K562 (cell line): Measurements from ENCODE around the gene ZMIZ1.

ENCODE experiments used
- ELK3 ChIP-seq: fragments of 450-650 bp; formaldehyde crosslinking; IDR thresholded peaks from 2 replicates; pipeline ENCODE4 v1.4.0; 2020; ENCODE audit warnings: mild to moderate bottlenecking
- HNRNPK ChIP-seq: fragments of 200-400 bp; formaldehyde crosslinking; IDR thresholded peaks from one replicate; pipeline ENCODE4 v1.6.1; 2018; ENCODE audit warnings: mild to moderate bottlenecking, low read depth, low read length; ENCODE audit not compliant: poor library complexity, severe bottlenecking
- LCOR ChIP-seq: sonication (generic); formaldehyde crosslinking; IDR thresholded peaks from 2 replicates; pipeline ENCODE4 v1.8.0; 2022; ENCODE audit warnings: mild to moderate bottlenecking, missing genetic modification reagents
- MNT ChIP-seq, 2 experiments: fragments of 450-650 bp; conservative IDR thresholded peaks; 2 replicates each; pipeline ENCODE4 v1.6.1; 2017; ENCODE audit warnings: mild to moderate bottlenecking in 2 of 2, moderate library complexity in 2 of 2
- NR3C1 ChIP-seq: sonication (generic); formaldehyde crosslinking; IDR thresholded peaks from 2 replicates; pipeline ENCODE4 v1.8.1; 2022; ENCODE audit warnings: missing genetic modification reagents
- TEAD4 ChIP-seq, 2 experiments: sonication (generic) in 1 of 2; formaldehyde crosslinking in 1 of 2; IDR thresholded peaks; 2 replicates each; pipeline versions ENCODE4 v1.6.1 to v1.8.0; 2012 to 2022; ENCODE audit warnings: borderline replicate concordance in 1 of 2, inconsistent platforms in 1 of 2, low read length in 1 of 2, mild to moderate bottlenecking in 1 of 2, missing genetic modification reagents in 1 of 2
- ZNF57 ChIP-seq: fragments of 450-650 bp; formaldehyde crosslinking; IDR thresholded peaks from 2 replicates; pipeline ENCODE4 v1.4.0; 2020; ENCODE audit warnings: mild to moderate bottlenecking, moderate library complexity
- TF ChIP-seq, protein P1 (sequence below), 3 experiments: IDR thresholded peaks in 2 of 3; conservative IDR thresholded peaks in 1 of 3; 2 replicates each; pipeline ENCODE4 v1.5.1; 2011 to 2012; ENCODE audit warnings: low read length in 3 of 3, mild to moderate bottlenecking in 3 of 3, control low read depth in 2 of 3, improper control_type of control experiment in 1 of 3, inconsistent platforms in 1 of 3, low read depth in 1 of 3, mixed read lengths in 1 of 3, moderate library complexity in 1 of 3; ENCODE audit not compliant: insufficient read depth in 2 of 3

- no peak for TF ChIP-seq NR3C1 (CRISPR knock-in tag)
- no peak for TF ChIP-seq ELK3 (CRISPR knock-in tag)
- TF ChIP-seq, protein P1, sequence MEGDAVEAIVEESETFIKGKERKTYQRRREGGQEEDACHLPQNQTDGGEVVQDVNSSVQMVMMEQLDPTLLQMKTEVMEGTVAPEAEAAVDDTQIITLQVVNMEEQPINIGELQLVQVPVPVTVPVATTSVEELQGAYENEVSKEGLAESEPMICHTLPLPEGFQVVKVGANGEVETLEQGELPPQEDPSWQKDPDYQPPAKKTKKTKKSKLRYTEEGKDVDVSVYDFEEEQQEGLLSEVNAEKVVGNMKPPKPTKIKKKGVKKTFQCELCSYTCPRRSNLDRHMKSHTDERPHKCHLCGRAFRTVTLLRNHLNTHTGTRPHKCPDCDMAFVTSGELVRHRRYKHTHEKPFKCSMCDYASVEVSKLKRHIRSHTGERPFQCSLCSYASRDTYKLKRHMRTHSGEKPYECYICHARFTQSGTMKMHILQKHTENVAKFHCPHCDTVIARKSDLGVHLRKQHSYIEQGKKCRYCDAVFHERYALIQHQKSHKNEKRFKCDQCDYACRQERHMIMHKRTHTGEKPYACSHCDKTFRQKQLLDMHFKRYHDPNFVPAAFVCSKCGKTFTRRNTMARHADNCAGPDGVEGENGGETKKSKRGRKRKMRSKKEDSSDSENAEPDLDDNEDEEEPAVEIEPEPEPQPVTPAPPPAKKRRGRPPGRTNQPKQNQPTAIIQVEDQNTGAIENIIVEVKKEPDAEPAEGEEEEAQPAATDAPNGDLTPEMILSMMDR (IDR thresholded peaks at IDR 0.05 in 2 of 3, conservative IDR thresholded peaks at IDR 0.05 in 1 of 3; ENCODE audit: insufficient read depth in 2 of 3, low read depth in 1 of 3, low read length in 3 of 3): no peak
- no peak for TF ChIP-seq LCOR
- no peak for TF ChIP-seq MNT (conservative IDR thresholded peaks at IDR 0.05)
- no peak for TF ChIP-seq ZNF57 (CRISPR knock-in tag)
- no peak for TF ChIP-seq TEAD4 (IDR thresholded peaks at IDR 0.05; ENCODE audit: low read length)
- no peak for TF ChIP-seq TEAD4 (CRISPR knock-in tag; IDR thresholded peaks at IDR 0.05; ENCODE audit: borderline replicate concordance)
- no peak for TF ChIP-seq HNRNPK
These were observed 266.9 kb downstream of the ZMIZ1 start for GRCh38 chr10:79335470-79336235.
